MCF 10A (cell line): ENCODE results near the gene DUSP7. TPM values are rescaled to one million over a fixed set of nuclear protein-coding genes. Genes with fewer than 3 reads are reported as not detected.

Source experiments
- BruUV-seq: library from RNA; stranded (reverse); fragments of 400-500 nt; replicated peaks from 2 replicates; lab custom pipeline; 2021; lab: Mats Ljungman, UMichigan
- CTCF ChIA-PET: fragments of 300-600 bp; sonication (Branson Sonifier 250); formaldehyde crosslinking; extraction: SDS; loops from one replicate; lab custom pipeline; 2021; ENCODE audit warnings: antibody characterized with exemption, inconsistent platforms; lab: Yijun Ruan, JAX
- POLR2A ChIA-PET: fragments of 300-600, 350-650 bp; sonication (Branson Sonifier 250); formaldehyde crosslinking; extraction: SDS; loops from one replicate; lab custom pipeline; 2020; ENCODE audit warnings: antibody characterized with exemption, inconsistent platforms; lab: Yijun Ruan, JAX
- DNase-seq: peaks from one replicate; pipeline ENCODE4 v3.0.0-alpha.2; 2018; ENCODE audit not compliant: unreplicated experiment
- H3K27ac Mint-ChIP-seq: one replicate; pipeline ENCODE4 v1.8.0; 2022; ENCODE audit warnings: mild to moderate bottlenecking, low read depth, mixed read lengths; ENCODE audit not compliant: unreplicated experiment
- H3K27me3 Mint-ChIP-seq: one replicate; pipeline ENCODE4 v1.8.0; 2022; ENCODE audit warnings: mixed read lengths; ENCODE audit not compliant: insufficient read depth, unreplicated experiment
- H3K36me3 Mint-ChIP-seq: one replicate; pipeline ENCODE4 v1.8.0; 2022; ENCODE audit warnings: mild to moderate bottlenecking, moderate library complexity, mixed read lengths; ENCODE audit not compliant: insufficient read depth, unreplicated experiment
- H3K4me1 Mint-ChIP-seq: one replicate; pipeline ENCODE4 v1.8.0; 2022; ENCODE audit warnings: mixed read lengths; ENCODE audit not compliant: insufficient read depth, unreplicated experiment
- H3K4me3 Mint-ChIP-seq: one replicate; pipeline ENCODE4 v1.8.0; 2022; ENCODE audit warnings: mild to moderate bottlenecking, moderate library complexity, mixed read lengths; ENCODE audit not compliant: unreplicated experiment
- H3K9me3 Mint-ChIP-seq: one replicate; pipeline ENCODE4 v1.8.0; 2022; ENCODE audit warnings: mixed read lengths; ENCODE audit not compliant: unreplicated experiment
- intact Hi-C: fragments of 100-400 bp; cut with micrococcal nuclease; formaldehyde crosslinking; loops from 2 replicates; pipeline ENCODE4 v1.14.1; 2022
- total RNA-seq: library from RNA; stranded (reverse); gene quantifications from 2 replicates; pipeline ENCODE4 v1.2.3, GENCODE V29; 2022
- TF ChIP-seq, protein P1 (sequence below): fragments of 200-600 bp; IDR thresholded peaks from one replicate; pipeline ENCODE4 v1.8.0; 2022; ENCODE audit warnings: antibody characterized with exemption, mild to moderate bottlenecking; ENCODE audit not compliant: unreplicated experiment

DUSP7 gene
- total RNA-seq, 1 experiment from 2014 or later = 69.1 TPM

DNA sequence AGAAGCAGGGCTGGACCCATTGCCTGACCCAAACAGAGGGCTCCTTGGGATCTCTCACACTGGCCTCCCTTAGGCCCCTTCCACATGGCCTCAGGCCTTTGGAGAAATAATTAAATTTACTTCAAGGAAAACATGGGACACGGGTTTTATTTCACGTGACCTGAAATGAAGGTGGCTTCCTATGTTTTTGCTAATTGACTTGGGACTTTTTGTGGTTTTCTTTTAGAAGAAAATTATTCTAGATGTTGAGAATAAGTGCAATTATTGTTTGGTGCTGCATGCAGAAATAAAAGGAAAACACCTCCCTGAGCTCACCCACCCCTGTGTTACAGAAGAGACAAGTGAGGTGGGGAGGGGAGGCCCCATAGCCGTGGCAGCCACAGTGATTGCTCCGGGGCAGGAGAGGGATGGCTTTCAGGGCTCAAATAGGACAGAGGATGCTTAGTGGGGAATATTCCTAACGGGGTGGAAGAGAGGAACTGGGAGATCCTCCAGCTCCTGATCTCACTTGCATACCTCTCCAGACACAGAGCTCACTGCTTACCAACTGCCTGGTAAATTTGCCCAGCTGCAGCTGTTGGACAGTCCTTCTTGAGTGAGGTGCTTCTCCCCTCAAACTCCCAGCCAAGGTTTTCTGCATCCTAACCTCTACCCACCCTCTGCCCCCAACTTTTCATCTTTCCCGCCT, 31.5 kb downstream of the DUSP7 start:
- TF ChIP-seq, protein P1, sequence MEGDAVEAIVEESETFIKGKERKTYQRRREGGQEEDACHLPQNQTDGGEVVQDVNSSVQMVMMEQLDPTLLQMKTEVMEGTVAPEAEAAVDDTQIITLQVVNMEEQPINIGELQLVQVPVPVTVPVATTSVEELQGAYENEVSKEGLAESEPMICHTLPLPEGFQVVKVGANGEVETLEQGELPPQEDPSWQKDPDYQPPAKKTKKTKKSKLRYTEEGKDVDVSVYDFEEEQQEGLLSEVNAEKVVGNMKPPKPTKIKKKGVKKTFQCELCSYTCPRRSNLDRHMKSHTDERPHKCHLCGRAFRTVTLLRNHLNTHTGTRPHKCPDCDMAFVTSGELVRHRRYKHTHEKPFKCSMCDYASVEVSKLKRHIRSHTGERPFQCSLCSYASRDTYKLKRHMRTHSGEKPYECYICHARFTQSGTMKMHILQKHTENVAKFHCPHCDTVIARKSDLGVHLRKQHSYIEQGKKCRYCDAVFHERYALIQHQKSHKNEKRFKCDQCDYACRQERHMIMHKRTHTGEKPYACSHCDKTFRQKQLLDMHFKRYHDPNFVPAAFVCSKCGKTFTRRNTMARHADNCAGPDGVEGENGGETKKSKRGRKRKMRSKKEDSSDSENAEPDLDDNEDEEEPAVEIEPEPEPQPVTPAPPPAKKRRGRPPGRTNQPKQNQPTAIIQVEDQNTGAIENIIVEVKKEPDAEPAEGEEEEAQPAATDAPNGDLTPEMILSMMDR = no peak
- Mint-ChIP-seq H3K4me1 (peaks cover 7% of the 10 kb centered on the region), H3K4me3 (no peak overlapping the region), H3K27ac (no peak overlapping the region), H3K27me3 (no peaks in the 10 kb centered on the region), H3K36me3 (no peaks in the 10 kb centered on the region), H3K9me3 (no peaks in the 10 kb centered on the region)
- intact Hi-C loops = no loop called here
- CTCF ChIA-PET = interaction anchor here (1.1 to 1.7 kb wide), 3 partner anchors 12 to 120 kb away, joined by 5 to 6 read pairs (median 6); no protein-coding TSS in a partner anchor
- POLR2A ChIA-PET = no interaction called here
- BruUV-seq = no TSS peak
- no peak for DNase-seq

GRCh38 chr3:52023860-52024764, 32.3 kb downstream of the DUSP7 start:
- no TSS peak for BruUV-seq
- DNase-seq = no peak
- intact Hi-C loops = no loop called here
- Mint-ChIP-seq H3K4me3 (no peak overlapping the region), H3K9me3 (no peaks in the 10 kb centered on the region), H3K27me3 (no peaks in the 10 kb centered on the region), H3K4me1 (peaks cover 6% of the 10 kb centered on the region), H3K27ac (no peak overlapping the region), H3K36me3 (no peaks in the 10 kb centered on the region)
- ChIA-PET CTCF (interaction anchor here (1.1 to 4.4 kb wide), 3 partner anchors 11 to 29 kb away, joined by 6 to 14 read pairs (median 8); no protein-coding TSS in a partner anchor), POLR2A (interaction anchor here (0.6 kb wide), 1 partner anchor 32 kb away, joined by 4 read pairs; the partner anchor contains the start of gene DUSP7)
- TF ChIP-seq, protein P1 = no peak

DNA sequence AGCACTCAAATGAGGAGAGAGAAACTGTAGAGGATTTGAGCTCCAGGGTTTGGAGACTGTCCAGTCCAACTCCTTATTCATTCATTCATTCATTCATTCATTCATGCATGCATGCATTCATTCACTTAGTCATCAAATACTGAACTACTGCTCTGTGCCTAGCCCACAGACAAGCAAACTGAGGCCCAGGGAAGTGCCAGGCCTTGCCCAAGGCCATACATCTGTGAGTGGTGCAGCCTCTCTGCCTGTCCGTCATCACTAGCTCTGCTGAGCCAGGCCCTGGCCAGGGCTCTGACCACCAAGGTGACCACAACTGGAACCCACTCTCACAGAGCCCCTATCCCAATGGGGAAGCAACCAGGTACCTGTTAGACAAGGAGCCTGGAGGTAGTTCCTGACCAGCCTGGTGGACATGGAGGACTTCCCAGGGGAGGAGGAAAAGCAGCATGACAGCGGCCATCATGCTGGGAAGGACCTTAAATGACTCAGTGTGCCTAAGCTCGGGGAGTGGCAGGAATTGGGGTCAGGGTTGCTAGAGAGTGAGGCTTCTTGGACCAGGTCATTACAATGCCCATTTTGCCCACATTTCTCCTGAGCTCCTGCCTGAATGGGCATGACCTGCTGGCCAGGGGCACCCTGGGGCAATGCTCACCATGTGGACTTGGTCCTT, 33.1 kb downstream of the DUSP7 start:
- CTCF ChIA-PET = interaction anchor here (0.6 to 4.4 kb wide), 4 partner anchors 21 to 164 kb away, joined by 3 to 14 read pairs (median 6); no protein-coding TSS in a partner anchor
- Mint-ChIP-seq H3K27ac (no peak overlapping the region), H3K4me3 (no peak overlapping the region), H3K4me1 (peaks cover 6% of the 10 kb centered on the region), H3K9me3 (no peaks in the 10 kb centered on the region), H3K36me3 (no peaks in the 10 kb centered on the region), H3K27me3 (no peaks in the 10 kb centered on the region)
- TF ChIP-seq, protein P1 = no peak
- no peak for DNase-seq
- intact Hi-C loops = no loop called here
- BruUV-seq = no TSS peak
- POLR2A ChIA-PET = interaction anchor here (0.6 to 2.3 kb wide), 2 partner anchors 8 to 33 kb away, joined by 4 to 5 read pairs; partner anchors contain the start of gene DUSP7
